HG03175 (cell line): ENCODE data around the gene NUCB1.
"Not testable (repeated sequence)": the region's sequence is repeated elsewhere in the genome, so short reads cannot be mapped to it uniquely, and the experiment has no call there.

Source experiments
- ATAC-seq: cut with Tn5 transposase; IDR thresholded peaks from one replicate; pipeline ENCODE4 v1.9.1; 2021; ENCODE audit warnings: mild to moderate bottlenecking, moderate library complexity; ENCODE audit not compliant: unreplicated experiment

Gene NUCB1

GRCh38 chr19:48874303-48875135 lies 25.6 kb upstream of the NUCB1 start:
- ATAC-seq = no peak

- ATAC-seq = not testable (repeated sequence)
Measured at GRCh38 chr19:48876043-48876981, 23.8 kb upstream of the NUCB1 start.

GRCh38 chr19:48877855-48878195 lies 22.3 kb upstream of the NUCB1 start:
- ATAC-seq = no peak

DNA sequence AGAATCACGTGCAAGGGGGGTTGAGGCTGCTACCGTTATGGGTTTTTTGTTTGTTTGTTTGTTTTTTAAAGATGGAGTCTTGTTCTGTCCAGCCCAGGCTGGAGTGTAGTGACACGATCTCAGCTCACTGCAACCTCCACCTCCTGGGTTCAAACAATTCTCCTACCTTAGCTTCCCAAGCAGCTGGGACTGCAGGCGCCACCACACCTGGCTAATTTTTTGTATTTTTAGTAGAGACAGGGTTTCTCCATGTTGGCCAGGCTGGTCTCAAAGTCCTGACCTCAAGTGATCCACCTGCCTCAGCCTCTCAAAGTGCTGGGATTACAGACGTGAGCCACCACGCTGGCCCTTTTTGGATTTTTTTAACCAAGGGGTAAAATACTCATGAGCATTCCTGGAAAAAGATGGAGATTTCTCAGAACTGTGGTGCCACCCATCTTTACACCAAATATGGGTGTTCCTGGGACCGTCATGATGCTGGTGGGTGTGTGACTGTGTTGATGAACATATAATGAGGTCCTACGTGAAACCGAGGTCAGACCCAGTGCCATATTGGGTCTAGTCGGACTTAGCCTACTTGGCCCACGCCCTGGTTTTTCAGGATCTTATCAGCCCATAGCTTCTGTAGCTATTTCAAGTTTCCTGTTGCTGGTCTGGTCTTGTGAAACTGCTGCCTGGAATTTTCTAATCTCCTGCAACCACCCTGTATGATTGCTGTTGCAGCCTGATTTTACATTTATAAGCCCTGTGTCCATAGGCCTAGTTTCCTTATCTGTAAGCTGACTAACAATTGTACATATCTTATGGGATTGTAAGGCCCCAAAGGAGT lies 21.7 kb upstream of the NUCB1 start:
- ATAC-seq = no peak

DNA sequence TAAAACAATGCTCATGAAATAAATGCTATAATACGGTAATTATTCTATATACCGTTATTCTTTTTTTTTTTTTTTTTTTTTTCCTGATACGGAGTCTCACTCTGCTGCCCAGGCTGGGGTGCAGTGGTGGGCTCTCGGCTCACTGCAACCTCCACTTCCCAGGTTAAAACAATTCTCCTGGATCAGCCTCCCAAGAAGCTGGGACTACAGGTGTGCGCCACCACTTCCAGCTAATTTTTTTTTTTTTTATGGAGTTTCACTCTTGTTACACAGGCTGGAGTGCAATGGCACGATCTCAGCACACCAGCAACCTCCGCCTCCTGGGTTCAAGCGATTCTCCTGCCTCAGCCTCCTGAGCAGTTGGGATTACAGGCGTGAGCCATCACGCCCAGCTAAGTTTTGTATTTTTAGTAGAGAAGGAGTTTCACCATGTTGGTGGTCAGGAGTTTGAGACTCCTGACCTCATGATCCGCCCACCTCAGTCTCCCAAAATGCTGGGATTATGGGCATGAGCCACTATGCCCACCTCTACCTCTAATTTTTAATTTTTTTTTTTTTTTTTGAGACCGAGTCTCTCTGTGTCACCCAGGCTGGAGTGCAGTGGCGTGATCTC lies 21.0 kb upstream of the NUCB1 start:
- no peak for ATAC-seq

GRCh38 chr19:48879696-48880095 lies 20.4 kb upstream of the NUCB1 start:
- not testable (repeated sequence) for ATAC-seq

- ATAC-seq = no peak
Measured at GRCh38 chr19:48881741-48882657, 18.1 kb upstream of the NUCB1 start.

- ATAC-seq = no peak
Measured at GRCh38 chr19:48883726-48884125, 16.4 kb upstream of the NUCB1 start.

- no peak for ATAC-seq
Measured at GRCh38 chr19:48887861-48888612, 12.1 kb upstream of the NUCB1 start.

- not testable (repeated sequence) for ATAC-seq
Measured at GRCh38 chr19:48889496-48889895, 10.6 kb upstream of the NUCB1 start.

DNA sequence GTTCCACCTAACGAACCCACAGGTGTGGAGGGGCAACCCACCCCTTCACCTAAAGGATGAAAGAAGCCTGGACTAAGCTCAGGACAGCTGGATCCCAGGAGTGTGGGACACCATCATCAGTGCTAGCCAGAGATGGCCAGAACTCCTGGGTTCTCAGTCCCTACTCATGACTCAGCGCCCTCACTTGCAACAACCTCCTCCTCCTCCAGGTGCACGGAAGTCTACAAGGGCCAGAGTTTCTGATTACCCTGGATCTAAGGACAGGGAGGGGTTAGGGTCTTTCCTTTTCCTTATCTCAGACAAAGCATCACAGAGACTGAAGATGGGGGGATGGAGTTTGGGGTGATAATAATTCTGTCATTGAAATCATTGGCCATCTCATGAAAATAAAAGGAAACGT lies 9.6 kb upstream of the NUCB1 start:
- no peak for ATAC-seq

DNA sequence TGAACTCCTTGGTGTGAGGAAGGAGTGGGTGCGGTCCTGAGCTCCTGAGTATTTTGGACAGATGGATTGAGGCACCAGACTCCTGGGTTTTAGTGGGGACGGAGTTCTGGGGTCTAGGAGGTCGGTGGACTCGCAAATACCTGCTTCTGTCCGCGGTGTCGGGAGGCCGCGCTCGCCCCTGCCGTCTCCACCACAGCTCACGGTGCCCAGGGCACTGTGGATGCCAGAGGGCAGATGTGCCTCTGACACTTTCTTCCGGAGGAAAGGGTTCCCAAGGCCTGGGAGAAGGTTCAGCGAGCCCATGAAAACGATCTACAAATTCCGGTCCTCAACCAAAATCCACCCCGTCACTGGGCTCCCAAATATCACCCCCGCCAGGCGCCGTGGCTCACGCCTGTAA lies 4.9 kb upstream of the NUCB1 start:
- no peak for ATAC-seq

DNA sequence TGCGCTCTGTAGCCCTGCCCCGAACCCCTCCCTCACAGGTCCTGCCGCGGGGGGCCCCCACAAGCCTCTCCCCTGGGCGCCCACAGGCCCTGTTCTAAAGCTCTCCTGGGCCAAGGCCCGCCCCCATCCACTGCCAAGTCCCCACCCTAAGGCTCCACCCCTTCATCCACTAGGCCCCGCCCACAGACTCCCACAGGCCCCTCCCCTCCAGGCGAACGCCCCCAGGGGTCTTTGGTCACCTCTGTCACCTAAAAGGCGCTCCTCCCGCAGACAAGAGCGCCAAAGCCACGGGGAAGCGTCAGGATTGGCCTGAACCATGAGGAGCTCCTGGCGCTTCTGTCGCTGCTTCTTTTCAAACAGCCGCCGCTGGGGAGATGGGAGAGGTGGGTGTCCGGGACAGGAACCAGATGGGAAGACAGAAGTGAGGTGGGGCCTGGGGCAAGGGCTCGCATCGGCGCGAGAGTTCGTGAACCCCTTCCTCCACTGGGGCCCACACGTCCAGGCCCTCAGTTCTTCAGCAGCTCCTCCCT lies 3.9 kb upstream of the NUCB1 start:
- no peak for ATAC-seq

- ATAC-seq = no peak
Measured at GRCh38 chr19:48897181-48897580, 2.9 kb upstream of the NUCB1 start.

GRCh38 chr19:48899386-48899749 lies 744 bp upstream of the NUCB1 start:
- not testable (repeated sequence) for ATAC-seq

GRCh38 chr19:48900477-48901406 lies 630 bp downstream of the NUCB1 start:
- ATAC-seq = no peak

- ATAC-seq = not testable (repeated sequence)
Measured at GRCh38 chr19:48902291-48902690, 2.2 kb downstream of the NUCB1 start.

- ATAC-seq = not testable (repeated sequence)
Measured at GRCh38 chr19:48903788-48904187, 3.7 kb downstream of the NUCB1 start.
